HL-60 (cell line): ENCODE measurements around the gene TENT4A.

Experiments
- DNase-seq, 2 experiments: peaks; one replicate each; pipeline ENCODE4 v3.0.0-alpha.2; 2010 to 2020; ENCODE audit warnings: low read depth in 1 of 2, low spot score in 1 of 2
- H3K27ac ChIP-seq: fragments of 250-450 bp; sonication (Bioruptor Pico); replicated peaks from 2 replicates; pipeline ENCODE4 v1.5.1; 2020; ENCODE audit warnings: mild to moderate bottlenecking, moderate library complexity
- H3K27me3 ChIP-seq: fragments of 250-450 bp; sonication (Bioruptor Pico); 2 replicates; pipeline ENCODE4 v1.5.1; 2021; ENCODE audit warnings: mild to moderate bottlenecking, moderate library complexity; ENCODE audit not compliant: insufficient read depth, poor library complexity, severe bottlenecking
- H3K4me3 ChIP-seq: replicated peaks from 2 replicates; pipeline ENCODE4 v1.5.1; 2011; ENCODE audit warnings: mild to moderate bottlenecking, control low read depth, low read length; ENCODE audit not compliant: insufficient read depth
- GABPA ChIP-seq: IDR thresholded peaks from 2 replicates; pipeline ENCODE4 v1.6.1; 2012; ENCODE audit warnings: low read depth
- POLR2AphosphoS5 ChIP-seq: IDR thresholded peaks from 2 replicates; pipeline ENCODE4 v1.6.1; 2012; ENCODE audit warnings: low read depth
- REST ChIP-seq: IDR thresholded peaks from 2 replicates; pipeline ENCODE4 v1.6.1; 2012; ENCODE audit warnings: low read depth; ENCODE audit not compliant: insufficient replicate concordance
- SPI1 ChIP-seq: IDR thresholded peaks from 2 replicates; pipeline ENCODE4 v1.6.1; 2012; ENCODE audit warnings: low read depth, mild to moderate bottlenecking, borderline replicate concordance
- TF ChIP-seq, protein P1 (sequence below): IDR thresholded peaks from one replicate; pipeline ENCODE4 v1.5.1; 2011; ENCODE audit warnings: low read length, control low read depth, inconsistent platforms; ENCODE audit not compliant: insufficient read depth

Gene TENT4A

GRCh38 chr5:6680922-6681321 is 32.3 kb upstream of the TENT4A start:
- DNase-seq = no peak
- H3K27me3 ChIP-seq = no peaks in the 10 kb centered on the region
- TF ChIP-seq REST (no peak), GABPA (no peak), POLR2AphosphoS5 (no peak), SPI1 (no peak)
- TF ChIP-seq, protein P1, sequence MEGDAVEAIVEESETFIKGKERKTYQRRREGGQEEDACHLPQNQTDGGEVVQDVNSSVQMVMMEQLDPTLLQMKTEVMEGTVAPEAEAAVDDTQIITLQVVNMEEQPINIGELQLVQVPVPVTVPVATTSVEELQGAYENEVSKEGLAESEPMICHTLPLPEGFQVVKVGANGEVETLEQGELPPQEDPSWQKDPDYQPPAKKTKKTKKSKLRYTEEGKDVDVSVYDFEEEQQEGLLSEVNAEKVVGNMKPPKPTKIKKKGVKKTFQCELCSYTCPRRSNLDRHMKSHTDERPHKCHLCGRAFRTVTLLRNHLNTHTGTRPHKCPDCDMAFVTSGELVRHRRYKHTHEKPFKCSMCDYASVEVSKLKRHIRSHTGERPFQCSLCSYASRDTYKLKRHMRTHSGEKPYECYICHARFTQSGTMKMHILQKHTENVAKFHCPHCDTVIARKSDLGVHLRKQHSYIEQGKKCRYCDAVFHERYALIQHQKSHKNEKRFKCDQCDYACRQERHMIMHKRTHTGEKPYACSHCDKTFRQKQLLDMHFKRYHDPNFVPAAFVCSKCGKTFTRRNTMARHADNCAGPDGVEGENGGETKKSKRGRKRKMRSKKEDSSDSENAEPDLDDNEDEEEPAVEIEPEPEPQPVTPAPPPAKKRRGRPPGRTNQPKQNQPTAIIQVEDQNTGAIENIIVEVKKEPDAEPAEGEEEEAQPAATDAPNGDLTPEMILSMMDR = no peak
- no peak overlapping the region for H3K27ac ChIP-seq
- H3K4me3 ChIP-seq = no peak overlapping the region

GRCh38 chr5:6681682-6682081 is 31.6 kb upstream of the TENT4A start:
- DNase-seq = no peak
- Histone ChIP-seq H3K27me3 (no peaks in the 10 kb centered on the region), H3K4me3 (no peak overlapping the region), H3K27ac (no peak overlapping the region)
- TF ChIP-seq SPI1 = no peak
- TF ChIP-seq POLR2AphosphoS5 = no peak

GRCh38 chr5:6682239-6682638 is 31.0 kb upstream of the TENT4A start:
- DNase-seq = no peak
- TF ChIP-seq, protein P1 = no peak
- TF ChIP-seq POLR2AphosphoS5 (no peak), GABPA (no peak), REST (no peak), SPI1 (no peak)
- H3K27me3 ChIP-seq = no peaks in the 10 kb centered on the region
- H3K4me3 ChIP-seq = no peak overlapping the region
- H3K27ac ChIP-seq = no peak overlapping the region

DNA sequence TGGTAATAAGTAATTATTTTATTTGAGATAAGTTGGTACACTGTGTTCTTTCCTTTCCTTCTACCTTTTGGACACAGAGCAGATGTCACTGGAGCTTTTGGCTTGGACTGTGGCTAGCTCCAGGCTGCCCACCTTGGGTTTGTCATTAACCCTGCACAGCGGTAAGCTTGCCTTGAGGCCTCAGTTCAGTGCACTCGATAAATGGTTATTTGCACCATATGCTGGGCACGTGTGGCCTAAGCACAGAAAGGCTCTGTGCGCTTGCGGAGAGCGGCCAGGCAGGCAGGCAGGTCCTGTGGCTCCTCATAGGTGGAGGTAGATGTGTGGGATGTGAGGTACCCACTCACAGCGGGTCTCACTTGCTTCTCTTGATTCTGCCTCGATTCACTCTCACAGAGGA is 30.0 kb upstream of the TENT4A start:
- Histone ChIP-seq H3K4me3 (no peak overlapping the region), H3K27ac (no peak overlapping the region), H3K27me3 (no peaks in the 10 kb centered on the region)
- no peak for TF ChIP-seq GABPA
- no peak for TF ChIP-seq REST
- TF ChIP-seq POLR2AphosphoS5 = no peak
- TF ChIP-seq, protein P1 = no peak
- TF ChIP-seq SPI1 = no peak
- DNase-seq = no peak
